Embryonic facial prominence (tissue), 1 donor: ENCODE data around the gene DRGX.

ENCODE experiments used
- DNase-seq: peaks from one replicate; pipeline ENCODE4 v3.0.0-alpha.2; 2016; ENCODE audit errors: extremely low spot score

The DRGX gene

GRCh38 chr10:49382226-49382625 is 13.7 kb downstream of the DRGX start:
- DNase-seq: no peak

- no peak for DNase-seq
Measured at GRCh38 chr10:49381111-49381900, 14.6 kb downstream of the DRGX start.

- DNase-seq: no peak
Measured at GRCh38 chr10:49379596-49380410, 16.1 kb downstream of the DRGX start.

GRCh38 chr10:49377256-49377655 is 18.6 kb downstream of the DRGX start:
- DNase-seq: no peak

DNA sequence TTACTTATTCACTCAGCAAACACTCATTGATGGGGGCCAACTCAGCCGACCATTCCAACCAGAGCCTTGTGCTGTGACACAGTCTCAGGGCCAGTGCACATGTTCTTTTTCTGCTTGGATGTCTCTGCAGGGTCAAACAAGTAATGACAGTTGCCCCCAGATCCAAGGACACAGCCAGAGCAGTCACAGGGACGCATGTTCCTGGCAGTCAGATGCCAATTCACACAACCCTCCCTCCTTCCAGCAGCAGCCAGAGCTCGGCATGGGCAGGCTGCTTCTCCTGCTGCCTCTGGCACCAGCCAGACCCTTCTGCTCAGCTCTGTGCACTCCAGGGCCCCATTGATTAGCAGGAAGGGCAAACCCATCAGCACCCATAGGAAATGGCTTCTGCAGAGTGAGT is 20.3 kb downstream of the DRGX start:
- DNase-seq: no peak

DNA sequence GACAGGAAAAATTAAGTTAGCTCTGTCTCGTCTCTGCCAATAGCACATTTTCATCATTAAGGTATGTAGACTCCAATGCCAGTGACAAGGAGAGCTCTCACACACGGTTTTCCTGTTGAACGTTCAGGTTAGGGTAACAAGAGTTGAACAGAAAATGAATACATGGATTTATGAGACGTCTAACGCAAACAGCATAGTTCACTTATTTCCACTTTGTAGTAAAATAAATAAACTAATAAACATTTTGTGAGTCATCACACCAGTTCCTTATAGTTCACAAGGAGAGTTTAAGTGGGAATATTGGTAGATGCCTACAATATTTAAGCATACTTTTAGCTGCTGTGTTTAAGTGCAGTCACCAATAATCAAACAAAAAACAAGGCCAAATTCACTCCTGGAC is 21.1 kb downstream of the DRGX start:
- no peak for DNase-seq

DNA sequence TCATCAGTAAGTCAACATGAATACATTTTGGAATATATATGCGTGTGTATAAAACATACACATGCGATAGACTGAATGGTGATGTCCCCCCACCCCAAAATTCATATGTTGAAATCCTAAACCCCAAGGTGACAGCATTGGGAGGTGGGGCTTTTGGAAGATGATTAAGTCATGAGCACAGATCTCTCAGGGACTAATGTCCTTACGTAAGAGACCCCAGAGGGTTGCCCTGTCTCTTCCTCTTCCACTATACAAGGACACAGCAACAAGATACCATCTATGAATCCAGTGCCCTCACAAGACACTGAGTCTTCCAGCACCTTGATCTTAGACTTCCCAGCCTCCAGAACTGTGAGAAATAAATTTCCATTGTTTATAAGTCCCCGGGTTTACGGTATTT is 22.5 kb downstream of the DRGX start:
- DNase-seq: no peak

DNA sequence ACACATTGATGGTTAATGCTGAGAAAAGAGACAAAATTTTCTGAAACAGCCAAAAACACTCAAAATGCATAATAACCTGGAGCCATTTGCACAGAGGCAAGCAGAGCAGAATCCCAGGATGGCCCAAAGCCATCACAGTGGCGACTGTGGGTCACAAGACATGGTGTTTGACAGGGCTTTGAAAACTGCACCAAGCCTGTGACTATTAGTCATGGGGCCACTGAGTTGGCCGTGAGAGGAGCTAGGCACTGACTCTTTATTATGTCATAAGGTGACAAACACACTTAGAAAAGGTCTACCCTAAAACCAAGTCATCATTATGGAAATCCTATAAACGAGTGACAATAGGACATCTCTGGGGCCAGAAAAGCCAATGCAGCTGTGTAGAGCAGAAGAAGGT is 23.9 kb downstream of the DRGX start:
- DNase-seq: no peak

- DNase-seq: no peak
Measured at GRCh38 chr10:49370326-49371100, 25.4 kb downstream of the DRGX start.

GRCh38 chr10:49369216-49370162 is 26.4 kb downstream of the DRGX start:
- DNase-seq: no peak

GRCh38 chr10:49368256-49368655 is 27.6 kb downstream of the DRGX start:
- DNase-seq: no peak

DNA sequence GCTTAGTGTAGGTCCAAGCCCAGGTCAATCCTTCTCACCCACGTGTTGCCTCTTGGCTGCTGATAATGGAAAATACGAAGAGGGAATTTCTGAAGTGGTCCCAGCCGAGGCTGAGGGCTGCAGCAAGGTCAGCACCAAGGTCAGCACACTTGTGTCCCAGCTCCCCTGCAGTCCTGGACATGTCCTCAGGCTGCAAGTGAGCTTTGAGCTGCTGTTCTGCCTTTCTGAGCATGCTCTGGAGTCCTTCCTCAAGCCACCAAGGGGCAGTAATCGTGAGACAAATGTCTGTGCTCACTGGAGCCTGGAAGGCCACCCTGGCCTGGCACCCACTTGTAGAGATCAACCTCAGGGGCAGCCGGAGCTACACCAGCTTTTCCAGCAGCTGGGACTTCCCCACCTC is 28.3 kb downstream of the DRGX start:
- no peak for DNase-seq

DNA sequence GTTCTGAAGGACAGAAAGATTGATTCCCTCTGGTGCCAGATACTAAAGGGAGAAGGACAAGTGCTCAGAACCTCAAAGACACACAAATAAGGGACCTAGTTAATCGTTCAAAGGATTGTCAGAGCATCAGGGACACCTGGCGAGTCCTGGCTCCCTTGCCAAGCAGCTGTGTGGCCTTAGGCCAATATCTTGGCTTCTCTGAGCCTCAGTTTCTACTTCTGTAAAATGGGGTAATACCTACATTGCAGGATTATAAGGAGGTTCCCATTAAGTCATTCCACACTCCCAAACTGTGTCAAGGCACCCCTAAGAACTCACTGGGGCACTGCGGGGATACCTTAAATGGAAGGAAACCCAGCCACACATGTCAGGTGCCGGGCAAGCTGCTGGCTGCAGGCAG is 29.4 kb downstream of the DRGX start:
- no peak for DNase-seq

DNA sequence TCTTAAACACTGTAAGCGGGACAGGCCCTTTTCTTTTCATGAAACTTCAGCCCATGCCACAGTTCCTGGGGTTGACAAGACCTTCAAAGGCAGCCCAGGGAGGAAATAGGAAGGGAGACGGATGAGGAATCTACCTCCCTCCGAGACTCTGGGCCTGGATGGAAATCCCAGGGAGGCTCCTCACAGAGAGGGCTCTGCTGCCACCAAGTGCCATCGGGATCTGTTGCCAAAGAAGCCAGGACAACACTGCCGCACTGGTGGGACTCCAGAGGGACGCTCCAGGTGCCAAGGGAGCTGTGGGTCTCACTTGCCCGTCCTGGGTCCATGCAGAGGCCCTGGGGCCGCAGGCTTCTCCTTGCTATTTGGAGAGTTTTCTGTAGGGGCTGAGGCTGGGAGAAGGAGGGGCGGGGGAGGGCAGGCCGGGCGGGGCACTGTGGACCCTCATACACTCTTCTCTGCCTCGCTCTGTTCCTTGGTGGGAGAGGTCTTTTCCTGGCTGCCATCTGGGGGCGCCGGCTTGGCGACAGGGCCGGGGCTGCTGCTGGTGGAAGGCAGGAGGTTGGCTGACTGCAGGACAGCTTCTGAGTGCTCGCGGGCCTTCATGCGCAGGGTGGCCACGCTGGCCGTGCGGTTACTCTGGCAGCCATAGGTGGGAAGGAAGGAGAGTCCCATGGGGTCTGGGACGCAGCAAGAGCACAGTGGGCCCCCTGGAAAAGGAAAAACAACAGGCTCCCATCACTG is 30.0 kb downstream of the DRGX start:
- DNase-seq: no peak

DNA sequence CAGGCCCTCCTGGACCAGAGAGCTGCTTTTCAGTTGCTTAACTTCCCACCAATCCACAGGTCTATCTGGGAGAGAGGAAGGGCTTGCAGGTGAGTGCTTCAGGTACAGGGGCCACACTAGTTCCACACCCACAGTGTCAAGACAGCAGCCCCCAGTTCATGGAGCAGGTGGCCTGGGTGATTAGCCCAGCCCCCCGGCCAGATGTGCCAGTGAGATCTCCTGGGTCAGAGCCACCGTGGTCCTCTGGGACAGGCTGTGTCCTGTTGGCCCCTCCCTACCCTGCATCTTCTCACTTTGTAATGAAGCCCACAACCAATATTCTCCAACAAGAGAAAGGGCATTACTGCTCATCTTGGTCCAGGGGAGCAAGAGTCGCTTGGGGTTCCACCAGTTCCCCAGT is 30.6 kb downstream of the DRGX start:
- DNase-seq: no peak

GRCh38 chr10:49364747-49365146 is 31.1 kb downstream of the DRGX start:
- no peak for DNase-seq

GRCh38 chr10:49364051-49364450 is 31.8 kb downstream of the DRGX start:
- DNase-seq: no peak

GRCh38 chr10:49363309-49364031 is 32.4 kb downstream of the DRGX start:
- DNase-seq: no peak

DNA sequence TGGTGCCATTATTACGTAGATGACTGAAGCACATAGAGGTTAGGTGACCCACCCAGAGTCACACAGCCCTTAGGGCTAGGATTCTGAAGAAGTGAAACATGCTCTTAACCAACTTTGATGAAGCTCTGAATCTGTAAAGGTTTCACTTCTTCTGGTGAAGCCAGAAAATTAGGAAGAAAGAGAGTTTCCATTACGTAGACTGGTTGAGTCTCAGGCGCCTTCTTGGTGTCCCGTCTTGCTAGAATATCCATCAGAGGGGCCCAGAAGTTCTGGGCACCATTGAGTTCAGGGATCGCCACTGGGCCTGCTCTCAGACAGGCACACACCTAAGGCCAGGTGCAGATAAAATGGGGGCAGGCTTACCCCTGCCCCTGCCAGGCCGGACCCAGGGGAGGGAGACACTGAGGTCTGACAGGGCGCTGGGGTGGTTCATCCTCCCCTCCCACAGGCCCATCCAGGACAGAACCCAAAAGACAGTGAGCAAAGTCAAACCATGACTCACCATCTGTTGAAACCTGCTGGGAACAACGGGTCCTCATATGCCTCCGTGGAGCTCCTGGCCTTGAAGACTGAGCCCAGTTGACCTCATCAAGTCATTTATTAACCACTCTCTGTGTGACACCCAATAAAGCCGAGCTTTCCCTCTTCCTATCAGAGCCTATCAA is 33.2 kb downstream of the DRGX start:
- no peak for DNase-seq
